ENCODE results near the gene MUC5B.
"Not testable (repeated sequence)": the region's sequence is repeated elsewhere in the genome, so short reads cannot be mapped to it uniquely, and the experiment has no call there.

The MUC5B gene

GRCh38 chr11:1202776-1203504 is 19.9 kb upstream of the MUC5B start:
- peak; percentile 19 for DNase-seq

GRCh38 chr11:1203505-1204271 is 19.2 kb upstream of the MUC5B start:
- no peak for DNase-seq

- no peak for DNase-seq
Observed at GRCh38 chr11:1204381-1205101, 18.3 kb upstream of the MUC5B start.

GRCh38 chr11:1205121-1205986 is 17.5 kb upstream of the MUC5B start:
- DNase-seq = no peak

- no peak for DNase-seq
Observed at GRCh38 chr11:1205987-1206331, 16.9 kb upstream of the MUC5B start.

- DNase-seq = no peak
Observed at GRCh38 chr11:1206391-1207271, 16.2 kb upstream of the MUC5B start.

- DNase-seq = no peak
Observed at GRCh38 chr11:1207401-1208143, 15.3 kb upstream of the MUC5B start.

- no peak for DNase-seq
Observed at GRCh38 chr11:1208144-1208393, 14.8 kb upstream of the MUC5B start.

GRCh38 chr11:1208394-1209261 is 14.2 kb upstream of the MUC5B start:
- DNase-seq = no peak

GRCh38 chr11:1209371-1210057 is 13.4 kb upstream of the MUC5B start:
- DNase-seq = no peak

GRCh38 chr11:1211838-1212237 is 11.0 kb upstream of the MUC5B start:
- DNase-seq = no peak

GRCh38 chr11:1215826-1216225 is 7.0 kb upstream of the MUC5B start:
- DNase-seq = not testable (repeated sequence)

- DNase-seq = no peak
Observed at GRCh38 chr11:1217151-1217550, 5.7 kb upstream of the MUC5B start.

GRCh38 chr11:1218256-1218787 is 4.5 kb upstream of the MUC5B start:
- no peak for DNase-seq

- no peak for DNase-seq
Observed at GRCh38 chr11:1218788-1219445, 3.9 kb upstream of the MUC5B start.

GRCh38 chr11:1219446-1219833 is 3.4 kb upstream of the MUC5B start:
- DNase-seq = no peak

GRCh38 chr11:1219834-1220815 is 2.7 kb upstream of the MUC5B start:
- DNase-seq = no peak
